Adrenal gland (tissue), 5 donors: ENCODE results near the gene SGMS1.

Source experiments
- POLR2A ChIP-seq, 2 donors: fragments of 450-650 bp; IDR thresholded peaks; one replicate each; pipeline ENCODE4 v1.6.1; 2017; ENCODE audit warnings: antibody characterized with exemption in 2 of 2, mild to moderate bottlenecking in 2 of 2, moderate library complexity in 1 of 2
- TF ChIP-seq, protein P1 (sequence below), 6 experiments: fragments of 450-650 bp in 4 of 6; fragments of 200-600 bp in 2 of 6; sonication (generic) in 1 of 6; IDR thresholded peaks; 1 replicate in 5 of 6; 2 replicates in 1 of 6; pipeline versions ENCODE4 v1.5.1 to v1.8.0; 2016 to 2021; ENCODE audit warnings: antibody characterized with exemption in 6 of 6, mild to moderate bottlenecking in 2 of 6, moderate library complexity in 1 of 6
- donor health status: DM: no; HTN: no; CAD: no.

DNA sequence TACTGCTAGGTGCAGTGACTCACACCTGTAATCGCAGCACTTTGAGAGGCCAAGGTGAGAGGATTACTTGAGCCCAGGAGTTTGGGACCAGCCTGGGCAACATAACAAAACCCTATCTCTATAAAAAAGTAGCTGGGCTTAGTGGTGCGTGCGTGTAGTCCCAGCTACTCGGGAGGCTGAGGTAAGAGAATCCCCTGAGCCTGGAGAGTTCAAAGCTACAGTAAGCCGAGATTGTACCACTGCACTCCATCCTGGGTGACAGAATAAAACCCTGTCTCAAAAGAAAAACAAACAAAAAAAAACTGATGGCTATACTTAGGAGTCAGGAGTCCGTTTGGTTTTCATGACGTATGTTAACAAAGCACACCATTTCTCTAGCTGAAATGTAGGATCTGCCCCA lies 2.9 kb downstream of the SGMS1 start:
- TF ChIP-seq, protein P1, sequence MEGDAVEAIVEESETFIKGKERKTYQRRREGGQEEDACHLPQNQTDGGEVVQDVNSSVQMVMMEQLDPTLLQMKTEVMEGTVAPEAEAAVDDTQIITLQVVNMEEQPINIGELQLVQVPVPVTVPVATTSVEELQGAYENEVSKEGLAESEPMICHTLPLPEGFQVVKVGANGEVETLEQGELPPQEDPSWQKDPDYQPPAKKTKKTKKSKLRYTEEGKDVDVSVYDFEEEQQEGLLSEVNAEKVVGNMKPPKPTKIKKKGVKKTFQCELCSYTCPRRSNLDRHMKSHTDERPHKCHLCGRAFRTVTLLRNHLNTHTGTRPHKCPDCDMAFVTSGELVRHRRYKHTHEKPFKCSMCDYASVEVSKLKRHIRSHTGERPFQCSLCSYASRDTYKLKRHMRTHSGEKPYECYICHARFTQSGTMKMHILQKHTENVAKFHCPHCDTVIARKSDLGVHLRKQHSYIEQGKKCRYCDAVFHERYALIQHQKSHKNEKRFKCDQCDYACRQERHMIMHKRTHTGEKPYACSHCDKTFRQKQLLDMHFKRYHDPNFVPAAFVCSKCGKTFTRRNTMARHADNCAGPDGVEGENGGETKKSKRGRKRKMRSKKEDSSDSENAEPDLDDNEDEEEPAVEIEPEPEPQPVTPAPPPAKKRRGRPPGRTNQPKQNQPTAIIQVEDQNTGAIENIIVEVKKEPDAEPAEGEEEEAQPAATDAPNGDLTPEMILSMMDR (IDR thresholded peaks at IDR 0.05), result no peak
- no peak for TF ChIP-seq POLR2A (IDR thresholded peaks at IDR 0.05)
